Gastroesophageal sphincter (tissue), 4 donors: Measurements from ENCODE around the gene PLBD2. TPM values are rescaled to one million over a fixed set of nuclear protein-coding genes. Genes with fewer than 3 reads are reported as not detected.

Experiments
- ATAC-seq: fragments of 150-250 bp; one replicate; pipeline ENCODE4 v1.9.1; 2016; ENCODE audit warnings: mild to moderate bottlenecking, moderate library complexity
- H3K27ac ChIP-seq, 4 donors: fragments of 200-600 bp; sonication (generic) in 3 of 4; 1 replicate in 3 of 4; 2 replicates in 1 of 4; pipeline ENCODE4 v1.5.1; 2016 to 2019
- H3K27me3 ChIP-seq: fragments of 200-600 bp; sonication (generic); one replicate; pipeline ENCODE4 v1.5.1; 2019
- H3K36me3 ChIP-seq, 2 donors: fragments of 200-600 bp; sonication (generic); one replicate each; pipeline ENCODE4 v1.5.1; 2019; ENCODE audit warnings: control low read depth in 1 of 2
- H3K4me1 ChIP-seq, 3 donors: fragments of 200-600 bp; sonication (generic); 1 replicate in 2 of 3; 2 replicates in 1 of 3; pipeline ENCODE4 v1.5.1; 2016 to 2019; ENCODE audit warnings: control low read depth in 2 of 3
- H3K4me3 ChIP-seq, 2 donors: fragments of 200-600 bp; sonication (generic); one replicate each; pipeline ENCODE4 v1.5.1; 2019; ENCODE audit warnings: mild to moderate bottlenecking in 1 of 2, moderate library complexity in 1 of 2
- H3K9me3 ChIP-seq, 3 donors: fragments of 200-600 bp; sonication (generic); one replicate each; pipeline ENCODE4 v1.5.1; 2017 to 2019; ENCODE audit warnings: control low read depth in 2 of 3
- CTCF ChIP-seq, 4 experiments: fragments of 200-600 bp in 2 of 4; fragments of 450-650 bp in 2 of 4; sonication (generic) in 1 of 4; IDR thresholded peaks; one replicate each; pipeline ENCODE4 v1.5.1; 2017 to 2019; ENCODE audit warnings: antibody characterized with exemption in 4 of 4, mild to moderate bottlenecking in 2 of 4, moderate library complexity in 2 of 4
- EP300 ChIP-seq: sonication (generic); formaldehyde crosslinking; IDR thresholded peaks from one replicate; pipeline ENCODE4 v1.6.1; 2017; ENCODE audit warnings: antibody characterized with exemption, mild to moderate bottlenecking
- POLR2A ChIP-seq, 2 donors: fragments of 450-650 bp; IDR thresholded peaks; one replicate each; pipeline ENCODE4 v1.6.1; 2017; ENCODE audit warnings: antibody characterized with exemption in 2 of 2, mild to moderate bottlenecking in 2 of 2, moderate library complexity in 1 of 2
- POLR2AphosphoS5 ChIP-seq: sonication (generic); formaldehyde crosslinking; IDR thresholded peaks from one replicate; pipeline ENCODE4 v1.6.1; 2017; ENCODE audit warnings: antibody characterized with exemption
- WGBS, 2 donors: methylation state at CpG; one replicate each; pipeline ENCODE4 v1.1.5; 2018; ENCODE audit warnings: low coverage in 1 of 2; 5-methylcytosine and 5-hydroxymethylcytosine counted together
- total RNA-seq, 4 donors: library from RNA; depleted of rRNA; stranded (reverse); fragments of >200 nt; gene quantifications; one replicate each; pipeline ENCODE4 v1.1.0, GENCODE V29; 2016

Gene PLBD2
- total RNA-seq, 4 donors from 2014 or later: 23.1 to 54.4 (median 31.3) TPM

GRCh38 chr12:113401066-113402000, 42.9 kb downstream of the PLBD2 start:
- Histone ChIP-seq H3K27me3 (peaks cover 68% of the 10 kb centered on the region), H3K27ac (no peak overlapping the region)
- no peak for ATAC-seq

GRCh38 chr12:113402586-113403260, 44.3 kb downstream of the PLBD2 start:
- H3K4me3 ChIP-seq: no peak overlapping the region
- no peak for ATAC-seq
- no peak for TF ChIP-seq EP300
- TF ChIP-seq POLR2AphosphoS5: no peak
- TF ChIP-seq POLR2A (IDR thresholded peaks at IDR 0.05): no peak
- no peak for TF ChIP-seq CTCF (IDR thresholded peaks at IDR 0.05)
- 75 to 100% methylated on average over 2 to 3 of the region's 23 CpGs for WGBS, 2 donors
- H3K27ac ChIP-seq: no peak overlapping the region
- H3K9me3 ChIP-seq: no peaks in the 10 kb centered on the region
- H3K27me3 ChIP-seq: peaks cover 59% of the 10 kb centered on the region
- no peaks in the 10 kb centered on the region for H3K36me3 ChIP-seq
- peaks cover 0 to 8% (median 0%) of the 10 kb centered on the region in 3 donors for H3K4me1 ChIP-seq

More at GRCh38 chr12:113401066-113402000, 42.9 kb downstream of the PLBD2 start:
- no peak for TF ChIP-seq CTCF (IDR thresholded peaks at IDR 0.05)
- no peak for TF ChIP-seq POLR2AphosphoS5
- TF ChIP-seq EP300: no peak
- no peak for TF ChIP-seq POLR2A (IDR thresholded peaks at IDR 0.05)
- 47 to 75% methylated on average over 4 to 5 of the region's 13 CpGs for WGBS, 2 donors
- H3K9me3 ChIP-seq: no peaks in the 10 kb centered on the region
- no peak overlapping the region for H3K4me3 ChIP-seq
- peaks cover 0 to 8% (median 0%) of the 10 kb centered on the region in 3 donors for H3K4me1 ChIP-seq
- H3K36me3 ChIP-seq: no peaks in the 10 kb centered on the region

- Histone ChIP-seq H3K4me1 (peaks cover 0 to 12% (median 0%) of the 10 kb centered on the region in 3 donors), H3K27me3 (peaks cover 49% of the 10 kb centered on the region), H3K4me3 (peak within 1 kb of the TSS in 1 of 2 donors; percentile 11), H3K27ac (no peak within 1 kb of the TSS), H3K36me3 (no peaks in the 10 kb centered on the region), H3K9me3 (no peaks in the 10 kb centered on the region)
- 37% methylated on average over 9 to 11 of the region's 14 CpGs for WGBS, 2 donors
- ATAC-seq: peak; percentile 65
- TF ChIP-seq POLR2A (IDR thresholded peaks at IDR 0.05) (no peak), POLR2AphosphoS5 (no peak), EP300 (no peak), CTCF (IDR thresholded peaks at IDR 0.05) (no peak)
These were observed 45.3 kb downstream of the PLBD2 start, which contains the start of gene SDS for GRCh38 chr12:113403435-113404415. Gene SDS, minus strand, starts transcription at chr12:113403887. Its CDS starts 4,179 bp downstream, at chr12:113399708.

GRCh38 chr12:113405694-113406093, 47.3 kb downstream of the PLBD2 start:
- Histone ChIP-seq H3K27ac (no peak overlapping the region), H3K27me3 (peaks cover 49% of the 10 kb centered on the region), H3K9me3 (no peaks in the 10 kb centered on the region), H3K4me1 (peaks cover 0 to 12% (median 0%) of the 10 kb centered on the region in 3 donors), H3K4me3 (no peak overlapping the region), H3K36me3 (no peaks in the 10 kb centered on the region)
- no peak for TF ChIP-seq CTCF (IDR thresholded peaks at IDR 0.05)
- WGBS, 2 donors: 66 to 78% methylated on average over 3 of the region's 3 CpGs
- ATAC-seq: no peak
